Skin of body (tissue), 2 donors: ENCODE data around the gene SLC6A3. TPM values are rescaled to one million over a fixed set of nuclear protein-coding genes. Genes with fewer than 3 reads are reported as not detected.
"Not testable (repeated sequence)": the region's sequence is repeated elsewhere in the genome, so short reads cannot be mapped to it uniquely, and the experiment has no call there.

Experiments
- DNase-seq: peaks from one replicate; lab custom pipeline; 2025; lab: John Stamatoyannopoulos, UW
- total RNA-seq: library from RNA; depleted of rRNA; stranded (reverse); fragments of >200 nt; gene quantifications from one replicate; pipeline ENCODE4 v1.2.3, GENCODE V29; 2014

Gene SLC6A3
- total RNA-seq, 1 donor from 2014 or later, result not detected

DNA sequence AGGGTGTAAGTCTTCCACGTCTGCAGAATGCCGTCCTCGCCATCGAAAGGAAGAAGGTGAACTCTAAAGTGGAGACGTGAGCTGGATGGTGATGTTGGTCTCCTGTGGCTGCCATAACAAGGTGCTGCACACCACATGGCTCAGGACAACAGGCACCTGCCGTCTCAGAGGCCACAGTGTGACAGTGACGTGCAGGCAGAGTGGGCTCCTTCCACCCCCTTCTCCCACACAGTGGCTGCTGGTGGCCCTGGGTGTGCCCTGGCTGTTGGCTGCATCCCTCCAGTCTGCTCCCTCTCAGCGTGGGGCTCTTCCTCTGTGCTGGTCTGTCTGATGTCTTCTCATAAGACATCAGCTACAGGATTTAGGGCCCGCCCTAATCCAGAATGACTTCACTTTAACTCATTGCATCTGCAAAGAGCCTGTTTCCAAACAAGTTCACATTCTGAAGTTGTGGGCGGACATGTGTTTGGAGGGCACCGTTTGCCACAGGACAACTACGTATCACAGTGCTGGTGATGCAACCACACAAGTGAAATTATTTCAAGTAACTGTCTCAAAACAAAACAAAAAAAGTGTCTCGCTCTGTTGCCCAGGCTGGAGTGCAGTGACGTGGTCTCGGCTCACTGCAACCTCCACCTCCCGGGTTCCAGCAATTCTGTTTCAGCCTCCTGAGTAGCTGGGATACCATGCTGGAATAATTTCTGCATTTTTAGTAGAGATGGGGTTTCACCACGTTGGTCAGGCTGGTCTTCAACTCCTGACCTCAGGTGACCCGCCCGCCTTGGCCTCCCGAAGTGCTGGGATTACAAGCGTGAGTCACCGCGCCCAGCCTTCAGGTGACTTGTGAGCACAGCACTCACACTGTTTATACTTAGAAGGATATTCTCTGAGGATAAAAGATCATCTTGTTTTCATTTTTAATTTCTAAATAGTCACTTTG is 69.1 kb downstream of the SLC6A3 start:
- DNase-seq, result no peak

DNA sequence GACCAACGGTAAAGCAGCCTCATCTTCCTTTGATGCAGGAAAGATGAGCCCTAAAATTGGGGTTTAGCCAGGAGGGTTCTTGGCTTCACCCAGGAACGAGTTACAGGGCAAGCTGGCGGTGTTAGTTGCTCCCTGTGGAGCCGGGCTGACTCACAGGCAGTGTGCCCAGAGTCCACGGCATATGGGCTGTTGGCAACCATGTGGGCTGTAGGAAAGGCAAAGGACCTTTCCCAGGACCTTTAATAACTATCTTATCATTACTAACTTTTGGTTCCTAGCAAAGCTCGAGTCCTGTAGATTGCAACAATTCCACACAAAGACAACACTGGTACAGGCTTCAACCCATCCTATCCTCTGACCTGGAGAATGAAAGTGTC is 70.6 kb downstream of the SLC6A3 start:
- DNase-seq, result no peak

DNA sequence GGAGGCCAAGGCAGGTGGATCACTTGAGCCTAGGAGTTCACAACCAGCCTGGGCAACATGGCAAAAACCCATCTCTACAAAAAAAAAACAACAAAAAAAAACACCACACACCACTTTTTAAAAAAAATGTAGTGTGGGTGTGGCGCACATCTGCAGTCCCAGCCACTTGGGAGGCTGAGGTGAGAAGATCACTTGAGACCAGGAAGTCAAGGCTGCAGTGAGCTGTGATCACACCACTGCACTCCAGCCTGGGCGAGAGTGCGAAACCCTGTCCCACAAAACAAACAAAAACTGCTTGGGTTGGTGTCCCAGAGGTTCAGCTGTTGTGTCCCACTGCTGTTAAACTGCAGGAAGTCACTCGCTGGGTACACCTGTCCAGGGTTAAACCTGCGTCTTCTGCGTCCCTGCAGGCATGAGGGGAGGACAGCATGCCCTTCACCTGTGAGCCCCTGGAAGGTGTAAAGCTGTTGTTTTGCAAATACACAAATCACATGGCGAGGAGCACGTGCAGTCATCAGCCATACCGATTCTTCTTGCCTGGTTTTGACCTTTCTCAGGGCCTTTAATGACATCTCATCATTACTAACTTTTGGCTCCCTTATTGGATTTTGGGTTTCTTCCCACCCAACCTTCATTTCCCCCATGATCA is 71.1 kb downstream of the SLC6A3 start:
- no peak for DNase-seq

DNA sequence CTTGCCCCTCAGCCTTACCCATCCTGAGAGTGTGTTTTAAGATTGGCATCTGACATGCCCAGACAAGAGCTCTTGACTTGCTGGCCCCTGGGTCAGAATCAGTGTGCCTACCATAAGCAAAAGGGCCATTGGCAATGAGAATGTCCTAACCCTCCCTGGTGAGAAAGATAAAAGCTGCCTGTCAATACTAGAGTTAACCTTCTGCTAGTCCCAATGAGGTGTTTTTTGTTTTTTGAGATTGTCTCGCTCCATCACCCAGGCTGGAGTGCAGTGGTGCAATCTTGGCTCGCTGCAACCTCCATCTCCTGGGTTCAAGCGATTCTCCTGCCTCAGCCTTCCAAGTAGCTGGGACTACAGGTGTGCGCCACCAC is 73.3 kb downstream of the SLC6A3 start:
- DNase-seq, result not testable (repeated sequence)

DNA sequence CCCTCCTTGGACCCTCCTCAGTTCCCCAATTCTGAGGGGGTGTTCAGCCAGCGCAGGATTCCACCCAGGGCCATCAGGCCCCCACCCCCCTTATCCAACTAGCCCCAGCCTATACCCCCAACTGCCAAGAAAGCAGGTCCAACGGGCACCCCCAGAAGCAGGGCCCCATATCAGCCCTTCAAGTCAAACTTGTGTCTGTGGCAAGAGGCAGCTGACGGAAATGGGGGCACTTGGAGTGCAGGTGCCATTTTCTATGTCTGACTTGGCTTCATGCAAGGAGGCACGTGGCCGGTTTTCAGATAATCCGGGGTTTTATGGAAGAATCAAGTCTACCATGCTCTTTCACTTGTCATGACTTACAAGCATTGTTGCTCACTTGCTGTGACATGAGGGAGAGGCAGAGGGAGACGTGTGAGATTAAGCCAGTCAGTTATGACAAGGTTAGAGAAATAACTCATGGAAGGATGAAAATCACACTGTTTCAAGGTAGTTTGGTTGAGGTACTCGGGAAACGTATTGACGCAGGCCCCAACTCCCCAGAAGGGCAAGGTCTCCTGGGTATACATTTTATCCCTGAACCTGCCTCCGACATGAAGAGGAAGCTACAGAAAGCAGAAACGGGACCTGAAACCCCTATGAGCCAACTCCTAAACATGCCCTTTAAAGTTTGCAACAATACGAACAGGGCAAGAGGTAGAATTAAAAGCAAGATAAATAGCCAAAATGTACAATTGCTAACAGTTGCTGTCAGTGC is 73.8 kb downstream of the SLC6A3 start:
- no peak for DNase-seq

DNA sequence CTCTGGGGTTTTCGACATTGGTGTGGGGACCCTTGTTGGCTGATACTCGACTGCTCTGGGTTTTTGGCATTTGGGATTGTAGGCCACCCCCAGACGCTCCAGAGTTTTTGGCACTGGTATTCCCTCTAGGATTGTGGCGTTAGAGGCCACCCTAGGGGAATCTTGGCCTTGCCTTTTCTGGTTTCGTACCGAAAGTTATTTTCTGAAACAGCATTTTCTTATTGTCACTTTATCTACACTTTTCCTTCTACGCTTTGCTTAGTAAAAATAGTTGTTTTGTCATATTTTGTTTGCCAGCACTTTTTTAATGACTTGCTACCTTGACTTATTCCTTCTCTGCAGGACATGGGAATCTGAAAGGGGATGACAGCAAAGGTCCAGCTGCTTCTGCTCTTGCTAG is 75.2 kb downstream of the SLC6A3 start:
- DNase-seq, result no peak

DNA sequence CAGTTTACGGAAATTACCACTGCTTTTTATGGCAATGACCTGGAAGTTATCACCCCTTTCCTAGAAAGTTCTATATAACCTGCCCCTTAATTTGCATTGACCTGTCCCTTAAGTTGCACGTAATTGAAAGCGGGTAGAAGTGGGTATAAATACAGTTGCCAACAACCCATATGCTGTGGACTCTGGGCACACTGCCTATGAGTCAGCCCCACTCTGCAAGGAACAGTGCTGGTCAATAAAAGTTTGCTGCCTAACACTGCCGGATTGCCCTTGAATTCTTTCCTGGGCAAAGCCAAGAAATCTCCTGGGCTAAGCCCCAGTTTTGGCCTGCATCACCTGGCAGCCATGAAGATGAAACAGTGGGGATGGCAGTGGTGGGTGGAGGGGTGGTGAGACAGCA is 76.5 kb downstream of the SLC6A3 start:
- DNase-seq, result no peak

DNA sequence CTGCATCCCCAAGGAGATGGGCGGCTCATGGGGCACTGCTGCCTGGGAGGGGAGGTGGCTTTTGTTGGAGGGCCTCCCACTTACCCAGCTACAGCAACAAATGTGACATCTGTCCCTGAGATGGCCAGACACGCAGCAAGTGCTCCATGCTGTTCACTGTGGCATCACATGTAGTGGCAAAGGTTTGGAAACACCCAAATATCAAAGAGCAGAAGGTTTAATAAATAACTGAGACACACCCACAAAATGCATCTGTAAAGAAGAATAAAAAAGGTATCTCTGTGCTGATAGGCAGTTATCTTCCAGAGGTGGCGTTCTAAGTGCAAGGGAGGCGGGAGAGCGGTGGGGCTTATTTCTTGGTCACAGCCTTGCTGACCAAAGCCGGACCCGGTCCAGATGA is 77.0 kb downstream of the SLC6A3 start:
- DNase-seq, result no peak

DNA sequence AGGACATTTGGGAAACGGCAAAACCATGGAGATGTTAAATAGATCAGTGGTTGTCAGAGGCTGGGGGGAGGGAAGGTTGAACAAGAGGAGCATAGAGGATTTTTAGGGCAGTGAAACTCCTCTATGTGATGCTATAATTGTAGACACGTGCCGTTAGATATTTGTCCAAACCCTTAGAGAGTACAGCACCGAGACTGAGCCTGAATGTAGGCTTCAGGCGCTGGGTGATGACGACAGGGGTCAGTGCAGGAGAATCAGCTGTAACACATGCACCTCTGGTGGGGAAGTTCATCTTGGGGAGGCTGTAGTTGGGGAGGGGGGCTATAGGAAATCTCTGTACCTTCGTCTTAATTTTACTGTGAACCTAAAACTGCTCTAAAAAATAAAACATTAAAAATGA is 78.1 kb downstream of the SLC6A3 start:
- no peak for DNase-seq

DNA sequence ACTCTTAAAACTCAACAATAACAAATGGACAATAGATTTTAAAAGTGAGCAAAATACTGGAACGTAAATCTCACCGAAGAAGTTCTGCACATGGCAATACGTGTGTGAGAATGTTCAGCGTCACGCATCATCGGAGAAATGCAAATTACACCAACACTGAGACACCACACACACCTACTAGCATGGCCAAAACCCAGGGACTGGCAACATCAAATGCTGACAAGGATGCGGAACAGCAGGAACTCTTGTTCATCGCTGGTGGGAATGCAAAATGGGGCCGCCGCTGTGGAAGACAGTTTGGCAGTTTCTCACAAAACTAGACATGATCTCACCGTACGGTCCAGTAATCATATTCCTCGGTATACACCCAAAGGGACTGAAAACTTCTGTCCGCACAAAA is 78.7 kb downstream of the SLC6A3 start:
- DNase-seq, result no peak

DNA sequence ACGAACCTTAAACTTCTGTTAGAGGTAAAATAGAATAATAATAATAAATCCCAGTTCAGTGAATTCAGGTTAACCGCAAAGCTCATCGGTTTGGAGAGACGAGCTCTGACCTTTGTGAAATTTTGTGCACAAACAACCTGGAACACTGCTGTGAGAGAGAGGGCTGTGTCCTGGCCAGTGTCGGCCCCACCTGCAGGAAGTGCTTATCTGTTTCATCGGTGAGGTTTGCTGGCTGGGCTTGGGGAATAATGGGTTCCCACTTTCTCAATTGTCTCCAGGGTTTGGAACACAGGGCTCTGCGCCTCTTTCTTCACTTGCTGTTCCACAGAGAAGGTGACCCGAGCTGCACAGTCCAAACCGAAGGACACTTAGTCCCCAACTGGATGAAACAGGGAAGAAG is 81.0 kb downstream of the SLC6A3 start:
- no peak for DNase-seq

DNA sequence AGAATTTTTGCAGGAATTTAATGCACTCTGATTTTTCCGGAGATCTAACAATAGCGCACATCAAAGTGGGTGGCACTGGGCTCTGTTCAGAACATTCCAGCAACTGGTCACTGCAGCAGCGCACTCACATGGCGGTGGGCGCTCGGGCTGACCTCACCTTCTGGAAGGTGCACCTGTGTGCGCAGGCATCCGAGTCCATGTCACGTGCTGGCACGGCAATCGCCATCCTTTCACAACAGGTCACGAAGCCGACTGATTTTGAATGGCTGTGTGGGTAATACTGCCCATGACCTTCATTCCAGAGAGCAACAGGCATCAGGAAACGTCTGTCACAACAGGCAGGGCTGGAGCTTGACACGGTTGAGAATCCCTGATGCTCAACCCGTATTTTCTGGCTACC is 81.7 kb downstream of the SLC6A3 start:
- no peak for DNase-seq

DNA sequence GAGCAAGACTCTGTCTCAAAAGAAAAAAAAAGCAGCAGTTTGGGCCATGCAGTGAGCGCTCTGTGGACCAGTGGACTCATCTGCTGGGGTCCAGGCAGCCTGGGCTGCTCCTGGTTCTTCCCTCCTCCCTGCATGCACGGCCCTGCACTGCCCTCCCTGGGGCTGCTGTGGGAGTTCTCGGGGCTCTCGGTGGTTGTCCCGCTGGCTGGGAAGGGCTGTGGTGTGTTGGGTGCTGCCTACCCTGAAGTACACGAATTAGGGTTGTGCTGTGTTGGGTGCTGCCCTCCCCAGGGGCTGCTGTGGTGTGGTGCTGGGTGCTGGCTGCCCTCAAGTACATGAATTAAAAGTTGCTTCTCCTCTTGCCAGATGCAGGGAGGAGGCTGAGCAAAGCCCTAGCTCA is 82.1 kb downstream of the SLC6A3 start:
- DNase-seq, result no peak

DNA sequence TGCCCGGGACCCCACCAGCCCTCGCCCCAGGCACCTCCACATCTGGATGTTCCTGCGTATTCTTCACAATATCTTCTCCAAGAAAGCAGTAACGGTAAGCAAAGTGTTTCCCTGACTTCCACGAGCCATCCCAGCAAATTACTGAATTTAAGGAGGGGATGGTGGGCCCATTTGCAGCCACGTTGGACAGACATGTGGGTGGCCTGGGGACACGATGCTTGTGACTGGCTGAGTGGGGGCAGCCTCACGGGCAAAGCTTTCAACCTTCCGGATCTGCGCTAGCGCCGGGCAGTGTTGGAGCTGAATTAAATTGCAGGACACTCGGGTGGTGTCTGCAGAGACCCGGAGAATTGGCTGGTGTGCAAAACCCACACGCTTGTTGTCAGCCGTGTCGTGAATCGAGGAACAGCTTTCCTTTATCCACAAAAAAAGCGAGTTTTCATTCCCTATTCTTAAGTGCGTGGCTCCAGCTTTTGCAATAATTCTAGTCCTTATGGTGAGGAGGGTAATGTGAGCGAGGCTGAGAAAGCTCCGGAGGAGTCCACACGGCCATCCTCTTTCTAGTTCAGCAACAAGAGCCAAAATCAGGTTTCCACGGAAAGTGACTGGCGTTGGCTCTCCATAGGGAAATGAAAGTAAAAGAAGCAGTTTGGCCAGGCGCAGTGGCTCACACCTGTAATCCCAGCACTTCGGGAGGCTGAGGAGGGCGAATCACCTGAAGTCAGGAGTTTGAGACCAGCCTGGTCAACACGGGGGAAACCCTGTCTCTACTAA is 82.8 kb downstream of the SLC6A3 start:
- no peak for DNase-seq

DNA sequence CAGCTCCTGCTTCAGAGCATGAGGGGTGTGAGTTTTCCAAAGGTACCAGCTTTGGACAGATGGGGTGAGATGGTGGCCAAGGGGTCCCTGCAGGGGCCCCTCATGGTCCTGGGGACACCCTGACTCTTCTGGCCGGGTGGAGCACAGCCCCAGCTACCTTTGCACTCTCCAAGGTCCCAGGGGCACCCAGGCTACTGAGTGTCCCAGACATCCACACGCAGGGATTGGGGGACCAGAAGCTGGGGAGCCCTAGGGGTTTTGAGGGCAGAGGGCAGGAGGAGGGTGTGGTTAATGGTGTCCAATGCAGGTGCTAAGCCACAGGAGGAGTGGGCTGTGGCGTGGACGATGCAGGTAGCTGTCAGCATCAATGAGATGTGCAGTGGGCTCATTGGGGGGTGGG is 84.4 kb downstream of the SLC6A3 start:
- no peak for DNase-seq

DNA sequence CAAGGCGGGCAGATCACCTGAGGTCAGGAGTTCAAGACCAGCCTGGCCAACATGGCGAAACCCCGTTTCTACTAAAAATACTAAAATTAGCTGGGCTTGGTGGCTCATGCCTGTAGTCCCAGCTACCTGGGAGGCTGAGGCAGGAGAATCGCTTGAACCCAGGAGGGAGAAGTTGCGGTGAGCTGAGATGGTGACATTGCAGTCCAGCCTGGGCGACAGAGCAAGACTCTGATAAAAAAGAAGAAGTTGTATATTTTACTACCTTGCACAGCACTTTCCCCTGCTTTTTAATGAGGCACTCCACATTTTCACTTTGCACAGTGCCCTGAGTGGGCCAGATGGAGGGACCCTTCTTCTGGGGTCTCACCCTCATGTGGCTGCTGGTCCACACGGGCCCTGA is 84.9 kb downstream of the SLC6A3 start:
- DNase-seq, result not testable (repeated sequence)

DNA sequence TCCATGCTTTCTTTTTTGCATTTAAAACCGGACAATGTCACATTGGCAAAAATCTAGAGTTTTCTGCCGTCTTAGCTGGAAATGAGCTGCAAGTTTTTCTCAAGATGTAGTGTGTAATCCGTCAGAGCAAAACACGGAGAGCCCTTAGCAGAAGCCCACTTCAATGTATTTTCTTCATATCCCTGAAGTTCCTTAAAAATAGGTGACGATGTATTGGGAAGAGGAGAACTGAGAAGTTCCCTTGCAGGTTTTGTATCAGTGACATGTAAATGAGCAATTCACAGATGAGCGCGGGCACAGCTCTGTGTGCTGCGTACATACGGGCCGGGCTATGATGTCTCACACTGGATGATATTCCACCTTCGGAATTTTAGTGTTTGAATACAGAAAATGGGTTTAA is 85.5 kb downstream of the SLC6A3 start:
- no peak for DNase-seq

DNA sequence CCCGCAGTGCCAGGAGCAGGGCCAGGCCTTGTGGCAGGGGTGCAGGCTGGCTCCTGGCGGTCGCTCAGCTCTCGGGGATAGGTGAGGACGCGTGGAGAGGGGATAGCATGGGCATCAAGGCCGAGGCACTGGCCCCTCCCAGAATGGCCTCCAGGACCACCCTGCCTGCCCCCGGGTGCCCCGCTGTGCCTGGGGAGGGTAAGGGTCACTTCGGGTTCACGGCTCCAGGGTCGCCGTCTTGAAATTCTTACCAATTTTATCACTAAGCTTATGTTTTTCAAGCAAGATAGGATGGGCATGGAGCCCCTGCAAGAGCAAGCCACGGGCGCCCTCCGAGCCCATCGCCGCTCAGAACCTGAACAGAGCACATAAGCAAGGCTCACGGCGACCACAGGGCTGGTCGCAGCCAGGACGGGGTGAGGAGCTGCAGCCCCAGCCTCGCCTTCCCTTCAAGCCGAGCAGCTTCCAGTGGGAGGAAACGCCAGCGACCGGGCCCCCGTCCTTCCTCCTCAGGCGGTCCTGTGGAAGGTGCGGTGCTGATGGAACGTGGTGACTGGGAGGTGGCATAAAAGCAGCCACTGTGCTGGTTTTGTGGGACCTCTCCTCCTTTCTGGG is 86.1 kb downstream of the SLC6A3 start:
- no peak for DNase-seq

DNA sequence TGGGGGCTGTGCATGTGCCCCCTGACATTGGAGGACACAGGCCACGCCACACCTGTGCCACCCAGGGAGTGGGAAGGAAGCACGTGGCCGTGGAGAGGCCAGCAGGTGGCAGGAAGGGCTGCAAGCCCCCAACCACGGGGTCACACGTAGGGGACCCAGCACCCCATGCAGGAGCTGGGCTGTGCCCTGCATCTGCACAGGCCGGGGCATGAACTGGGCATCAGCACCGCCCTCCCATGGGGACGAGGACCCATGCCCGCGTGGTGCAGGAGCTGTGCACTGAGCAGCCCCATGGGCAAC is 86.6 kb downstream of the SLC6A3 start:
- no peak for DNase-seq

DNA sequence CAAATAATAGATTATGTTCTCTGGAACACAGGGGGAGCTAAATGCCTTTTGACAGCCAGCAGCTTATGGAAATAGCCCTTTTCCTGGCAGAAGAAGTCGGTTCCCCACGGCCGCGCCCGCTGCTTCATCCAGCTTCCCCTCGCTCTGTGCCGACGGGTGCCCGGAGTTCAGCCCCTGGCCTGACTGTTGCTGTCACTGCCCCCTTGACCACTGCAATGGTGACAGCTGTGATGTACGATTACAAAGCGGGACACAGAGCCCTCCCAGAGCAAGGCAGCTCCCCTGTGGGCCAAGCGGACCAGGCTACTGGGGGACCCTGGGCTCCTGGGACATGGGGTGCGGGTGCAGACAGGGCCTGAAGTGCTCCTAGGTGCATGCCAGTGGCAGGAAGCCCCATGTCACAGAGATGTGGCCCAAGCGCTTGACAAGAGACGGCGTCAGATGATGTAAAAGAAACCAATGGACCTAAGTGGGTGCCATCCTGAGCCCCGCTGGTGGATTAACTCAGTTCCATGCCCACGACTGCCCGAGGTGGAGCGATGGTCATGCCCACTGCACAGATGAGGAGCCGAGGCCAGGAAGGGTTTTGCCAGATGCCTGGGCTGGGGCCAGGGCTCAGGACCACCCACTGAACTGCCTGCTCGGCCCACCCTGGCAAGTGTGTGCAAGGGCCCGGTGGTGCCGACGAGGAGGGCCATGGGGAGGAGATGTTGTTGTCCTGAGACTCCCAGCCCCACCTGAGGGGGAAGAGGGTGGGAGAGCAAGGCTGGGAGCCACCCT is 87.1 kb downstream of the SLC6A3 start:
- DNase-seq, result no peak
